Measurements from ENCODE around the gene PSMD1. TPM values are rescaled to one million over a fixed set of nuclear protein-coding genes. Genes with fewer than 3 reads are reported as not detected.

Gene PSMD1
- total RNA-seq, 1 experiment from 2014 or later, result 245 TPM

DNA sequence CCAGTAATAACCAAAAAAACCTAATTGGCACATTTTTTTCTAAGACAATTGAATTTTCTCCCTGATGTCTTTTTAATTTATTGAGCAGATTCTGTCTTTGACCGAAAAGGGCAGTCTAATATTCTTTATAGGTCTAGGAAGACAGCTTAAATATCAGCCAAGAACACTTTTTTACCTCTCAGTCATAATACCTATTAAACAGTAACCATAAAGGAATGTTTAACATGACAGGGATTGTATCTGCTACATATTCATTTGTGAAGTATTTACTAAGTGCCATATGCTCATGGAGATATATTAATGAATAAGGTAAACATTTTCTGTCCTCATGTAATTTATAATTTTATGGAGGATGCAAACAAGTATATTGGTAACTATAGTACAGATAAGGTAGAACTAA, 71.3 kb downstream of the PSMD1 start:
- BruUV-seq (replicated peaks), result no TSS peak
- no peak overlapping the region for H3K27ac ChIP-seq (ENCODE audit: low read depth, low read length, poor library complexity, severe bottlenecking)
- ChIA-PET POLR2A (ENCODE audit: low non-redundant PET) (no interaction called here), CTCF (no interaction called here)
- no peaks in the 10 kb centered on the region for H3K9me3 ChIP-seq (ENCODE audit: low read depth, low read length, poor library complexity, severe bottlenecking)
- H3K27me3 ChIP-seq (replicated peaks; ENCODE audit: insufficient read depth, low read depth, low read length, poor library complexity), result no peaks in the 10 kb centered on the region
- DNase-seq (ENCODE audit: low spot score), result no peak
- peaks cover 23% of the 10 kb centered on the region for H3K4me1 ChIP-seq (ENCODE audit: insufficient read depth, low read length, poor library complexity, severe bottlenecking)
- no peaks in the 10 kb centered on the region for H3K36me3 ChIP-seq (ENCODE audit: insufficient read depth, low read length, poor library complexity, severe bottlenecking)
- no peak for TF ChIP-seq EZH2 (IDR thresholded peaks at IDR 0.05; ENCODE audit: borderline replicate concordance, low read depth, low read length, poor library complexity, severe bottlenecking)
- TF ChIP-seq, protein P1, sequence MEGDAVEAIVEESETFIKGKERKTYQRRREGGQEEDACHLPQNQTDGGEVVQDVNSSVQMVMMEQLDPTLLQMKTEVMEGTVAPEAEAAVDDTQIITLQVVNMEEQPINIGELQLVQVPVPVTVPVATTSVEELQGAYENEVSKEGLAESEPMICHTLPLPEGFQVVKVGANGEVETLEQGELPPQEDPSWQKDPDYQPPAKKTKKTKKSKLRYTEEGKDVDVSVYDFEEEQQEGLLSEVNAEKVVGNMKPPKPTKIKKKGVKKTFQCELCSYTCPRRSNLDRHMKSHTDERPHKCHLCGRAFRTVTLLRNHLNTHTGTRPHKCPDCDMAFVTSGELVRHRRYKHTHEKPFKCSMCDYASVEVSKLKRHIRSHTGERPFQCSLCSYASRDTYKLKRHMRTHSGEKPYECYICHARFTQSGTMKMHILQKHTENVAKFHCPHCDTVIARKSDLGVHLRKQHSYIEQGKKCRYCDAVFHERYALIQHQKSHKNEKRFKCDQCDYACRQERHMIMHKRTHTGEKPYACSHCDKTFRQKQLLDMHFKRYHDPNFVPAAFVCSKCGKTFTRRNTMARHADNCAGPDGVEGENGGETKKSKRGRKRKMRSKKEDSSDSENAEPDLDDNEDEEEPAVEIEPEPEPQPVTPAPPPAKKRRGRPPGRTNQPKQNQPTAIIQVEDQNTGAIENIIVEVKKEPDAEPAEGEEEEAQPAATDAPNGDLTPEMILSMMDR (conservative IDR thresholded peaks at IDR 0.05; ENCODE audit: low read depth, low read length), result no peak
- intact Hi-C loops (cut with micrococcal nuclease; ENCODE audit: unreplicated experiment), result no loop called here
- no peak overlapping the region for H3K4me3 ChIP-seq (ENCODE audit: low read depth, low read length, poor library complexity, severe bottlenecking)

DNA sequence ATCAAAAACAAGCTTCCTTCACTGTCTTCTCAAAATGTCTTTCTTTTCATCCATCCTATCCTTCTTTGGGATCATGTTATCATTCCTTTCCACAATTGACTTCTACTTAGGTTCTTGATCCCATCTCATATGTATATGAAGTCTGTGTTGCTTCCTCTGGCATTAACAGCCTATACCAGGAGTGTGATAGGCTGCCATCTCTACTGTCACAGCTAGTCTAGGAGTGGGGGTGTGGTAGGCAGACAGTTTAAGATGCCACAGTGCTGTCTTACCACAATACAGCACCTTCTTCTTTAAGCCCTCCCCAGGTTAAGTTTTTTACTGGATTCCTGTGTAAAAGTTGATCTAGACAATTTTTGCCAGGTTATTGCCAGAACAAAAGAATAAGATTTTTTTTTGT, 71.9 kb downstream of the PSMD1 start:
- intact Hi-C loops (cut with micrococcal nuclease; ENCODE audit: unreplicated experiment), result no loop called here
- peaks cover 23% of the 10 kb centered on the region for H3K4me1 ChIP-seq (ENCODE audit: insufficient read depth, low read length, poor library complexity, severe bottlenecking)
- CTCF ChIA-PET, result no interaction called here

DNA sequence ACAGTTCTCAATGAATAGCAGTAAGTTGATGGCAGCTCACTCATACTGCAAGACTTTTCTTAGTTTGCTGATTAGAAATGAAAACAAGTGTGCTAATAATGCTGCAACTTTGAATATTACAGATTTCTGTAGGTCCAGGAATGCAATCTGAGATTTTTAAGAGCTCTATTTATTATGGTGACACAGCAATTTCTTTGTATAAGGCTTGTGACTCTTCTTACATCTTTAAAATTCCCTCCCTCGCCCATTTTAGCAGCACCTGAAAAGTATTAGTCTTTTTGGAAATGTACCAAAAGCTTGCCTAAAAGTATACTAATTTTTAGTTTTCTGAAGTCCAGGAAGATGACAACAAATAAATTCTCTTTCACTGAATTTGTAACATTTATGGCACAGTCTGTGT, 72.5 kb downstream of the PSMD1 start:
- POLR2A ChIA-PET (ENCODE audit: low non-redundant PET), result no interaction called here
- H3K4me1 ChIP-seq (ENCODE audit: insufficient read depth, low read length, poor library complexity, severe bottlenecking), result peaks cover 25% of the 10 kb centered on the region
- DNase-seq (ENCODE audit: low spot score), result no peak
- no peak overlapping the region for H3K27ac ChIP-seq (ENCODE audit: low read depth, low read length, poor library complexity, severe bottlenecking)
- BruUV-seq (replicated peaks), result no TSS peak
- H3K4me3 ChIP-seq (ENCODE audit: low read depth, low read length, poor library complexity, severe bottlenecking), result no peak overlapping the region
- TF ChIP-seq, protein P1 (conservative IDR thresholded peaks at IDR 0.05; ENCODE audit: low read depth, low read length), result no peak
- no peak for TF ChIP-seq EZH2 (IDR thresholded peaks at IDR 0.05; ENCODE audit: borderline replicate concordance, low read depth, low read length, poor library complexity, severe bottlenecking)
- no peaks in the 10 kb centered on the region for H3K27me3 ChIP-seq (replicated peaks; ENCODE audit: insufficient read depth, low read depth, low read length, poor library complexity)
- no peaks in the 10 kb centered on the region for H3K9me3 ChIP-seq (ENCODE audit: low read depth, low read length, poor library complexity, severe bottlenecking)
- intact Hi-C loops (cut with micrococcal nuclease; ENCODE audit: unreplicated experiment), result no loop called here
- H3K36me3 ChIP-seq (ENCODE audit: insufficient read depth, low read length, poor library complexity, severe bottlenecking), result no peaks in the 10 kb centered on the region
- CTCF ChIA-PET, result no interaction called here

More for the DNA sequence above, 71.9 kb downstream of the PSMD1 start:
- DNase-seq (ENCODE audit: low spot score), result no peak
- Histone ChIP-seq H3K9me3 (ENCODE audit: low read depth, low read length, poor library complexity, severe bottlenecking) (no peaks in the 10 kb centered on the region), H3K36me3 (ENCODE audit: insufficient read depth, low read length, poor library complexity, severe bottlenecking) (no peaks in the 10 kb centered on the region), H3K27ac (ENCODE audit: low read depth, low read length, poor library complexity, severe bottlenecking) (no peak overlapping the region), H3K4me3 (ENCODE audit: low read depth, low read length, poor library complexity, severe bottlenecking) (no peak overlapping the region), H3K27me3 (replicated peaks; ENCODE audit: insufficient read depth, low read depth, low read length, poor library complexity) (no peaks in the 10 kb centered on the region)
- POLR2A ChIA-PET (ENCODE audit: low non-redundant PET), result no interaction called here
- TF ChIP-seq, protein P1 (conservative IDR thresholded peaks at IDR 0.05; ENCODE audit: low read depth, low read length), result no peak
- TF ChIP-seq EZH2 (IDR thresholded peaks at IDR 0.05; ENCODE audit: borderline replicate concordance, low read depth, low read length, poor library complexity, severe bottlenecking), result no peak
- BruUV-seq (replicated peaks), result no TSS peak
